MCF 10A (cell line): ENCODE data around the gene NUTF2. TPM values are rescaled to one million over a fixed set of nuclear protein-coding genes. Genes with fewer than 3 reads are reported as not detected.

Experiments
- BruUV-seq: library from RNA; stranded (reverse); fragments of 400-500 nt; replicated peaks from 2 replicates; lab custom pipeline; 2021; lab: Mats Ljungman, UMichigan
- CTCF ChIA-PET: fragments of 300-600 bp; sonication (Branson Sonifier 250); formaldehyde crosslinking; extraction: SDS; loops from one replicate; lab custom pipeline; 2021; ENCODE audit warnings: antibody characterized with exemption, inconsistent platforms; lab: Yijun Ruan, JAX
- POLR2A ChIA-PET: fragments of 300-600, 350-650 bp; sonication (Branson Sonifier 250); formaldehyde crosslinking; extraction: SDS; loops from one replicate; lab custom pipeline; 2020; ENCODE audit warnings: antibody characterized with exemption, inconsistent platforms; lab: Yijun Ruan, JAX
- DNase-seq: peaks from one replicate; pipeline ENCODE4 v3.0.0-alpha.2; 2018; ENCODE audit not compliant: unreplicated experiment
- H3K27ac Mint-ChIP-seq: one replicate; pipeline ENCODE4 v1.8.0; 2022; ENCODE audit warnings: mild to moderate bottlenecking, low read depth, mixed read lengths; ENCODE audit not compliant: unreplicated experiment
- H3K27me3 Mint-ChIP-seq: one replicate; pipeline ENCODE4 v1.8.0; 2022; ENCODE audit warnings: mixed read lengths; ENCODE audit not compliant: insufficient read depth, unreplicated experiment
- H3K36me3 Mint-ChIP-seq: one replicate; pipeline ENCODE4 v1.8.0; 2022; ENCODE audit warnings: mild to moderate bottlenecking, moderate library complexity, mixed read lengths; ENCODE audit not compliant: insufficient read depth, unreplicated experiment
- H3K4me1 Mint-ChIP-seq: one replicate; pipeline ENCODE4 v1.8.0; 2022; ENCODE audit warnings: mixed read lengths; ENCODE audit not compliant: insufficient read depth, unreplicated experiment
- H3K4me3 Mint-ChIP-seq: one replicate; pipeline ENCODE4 v1.8.0; 2022; ENCODE audit warnings: mild to moderate bottlenecking, moderate library complexity, mixed read lengths; ENCODE audit not compliant: unreplicated experiment
- H3K9me3 Mint-ChIP-seq: one replicate; pipeline ENCODE4 v1.8.0; 2022; ENCODE audit warnings: mixed read lengths; ENCODE audit not compliant: unreplicated experiment
- CTCF ChIP-seq: fragments of 200-600 bp; IDR thresholded peaks from one replicate; pipeline ENCODE4 v1.8.0; 2022; ENCODE audit warnings: antibody characterized with exemption, mild to moderate bottlenecking; ENCODE audit not compliant: unreplicated experiment
- intact Hi-C: fragments of 100-400 bp; cut with micrococcal nuclease; formaldehyde crosslinking; loops from 2 replicates; pipeline ENCODE4 v1.14.1; 2022
- total RNA-seq: library from RNA; stranded (reverse); gene quantifications from 2 replicates; pipeline ENCODE4 v1.2.3, GENCODE V29; 2022

Gene NUTF2
- total RNA-seq, 1 experiment from 2014 or later, result 133 TPM

- Mint-ChIP-seq H3K27me3 (no peaks in the 10 kb centered on the region), H3K27ac (no peak overlapping the region), H3K9me3 (no peaks in the 10 kb centered on the region), H3K4me1 (peaks cover 30% of the 10 kb centered on the region), H3K36me3 (peaks cover 80% of the 10 kb centered on the region), H3K4me3 (no peak overlapping the region)
- no TSS peak for BruUV-seq
- ChIA-PET CTCF (interaction anchor here (0.5 to 1.7 kb wide), 4 partner anchors 55 to 1379 kb away, joined by 3 to 10 read pairs (median 3); no protein-coding TSS in a partner anchor), POLR2A (no interaction called here)
- intact Hi-C loops, result no loop called here
- no peak for DNase-seq
- no peak for TF ChIP-seq CTCF
These were observed 32.1 kb downstream of the NUTF2 start for GRCh38 chr16:67878846-67879245.

- Mint-ChIP-seq H3K9me3 (no peaks in the 10 kb centered on the region), H3K36me3 (peaks cover 77% of the 10 kb centered on the region), H3K4me3 (no peak overlapping the region), H3K27ac (no peak overlapping the region), H3K27me3 (no peaks in the 10 kb centered on the region), H3K4me1 (peaks cover 28% of the 10 kb centered on the region)
- no peak for DNase-seq
- no TSS peak for BruUV-seq
- CTCF ChIA-PET, result interaction anchor here (0.7 to 1.7 kb wide), 3 partner anchors 55 to 358 kb away, joined by 3 to 10 read pairs (median 3); no protein-coding TSS in a partner anchor
- intact Hi-C loops, result no loop called here
- POLR2A ChIA-PET, result no interaction called here
- no peak for TF ChIP-seq CTCF
These were observed 32.7 kb downstream of the NUTF2 start for GRCh38 chr16:67879462-67879861.

GRCh38 chr16:67879936-67880335, 33.2 kb downstream of the NUTF2 start:
- no TSS peak for BruUV-seq
- Mint-ChIP-seq H3K9me3 (no peaks in the 10 kb centered on the region), H3K4me1 (peaks cover 28% of the 10 kb centered on the region), H3K36me3 (peaks cover 78% of the 10 kb centered on the region), H3K4me3 (no peak overlapping the region), H3K27ac (no peak overlapping the region), H3K27me3 (no peaks in the 10 kb centered on the region)
- ChIA-PET CTCF (interaction anchor here (1.2 to 6.4 kb wide), 3 partner anchors 47 to 64 kb away, joined by 3 to 67 read pairs (median 10); no protein-coding TSS in a partner anchor), POLR2A (no interaction called here)
- intact Hi-C loops, result no loop called here
- DNase-seq, result no peak
- no peak for TF ChIP-seq CTCF

GRCh38 chr16:67880584-67880983, 33.9 kb downstream of the NUTF2 start:
- Mint-ChIP-seq H3K4me3 (no peak overlapping the region), H3K4me1 (peaks cover 22% of the 10 kb centered on the region), H3K27me3 (no peaks in the 10 kb centered on the region), H3K27ac (no peak overlapping the region), H3K36me3 (peaks cover 78% of the 10 kb centered on the region), H3K9me3 (no peaks in the 10 kb centered on the region)
- no peak for TF ChIP-seq CTCF
- DNase-seq, result no peak
- ChIA-PET POLR2A (no interaction called here), CTCF (interaction anchor here (0.6 to 6.4 kb wide), 5 partner anchors 23 to 359 kb away, joined by 3 to 67 read pairs (median 4); no protein-coding TSS in a partner anchor)
- BruUV-seq, result no TSS peak
- intact Hi-C loops, result no loop called here
